NB4 (cell line): ENCODE measurements around the gene DNAJB1.

Source experiments
- POLR2A ChIP-seq: IDR thresholded peaks from 2 replicates; pipeline ENCODE4 v1.6.1; 2011; ENCODE audit warnings: mild to moderate bottlenecking; ENCODE audit not compliant: insufficient read length; ENCODE audit errors: extremely low read depth
- TF ChIP-seq, protein P1 (sequence below): IDR thresholded peaks from one replicate; pipeline ENCODE4 v1.5.1; 2012; ENCODE audit warnings: low read depth, low read length
- TF ChIP-seq, protein P2 (sequence below): IDR thresholded peaks from 2 replicates; pipeline ENCODE4 v1.6.1; 2011; ENCODE audit warnings: low read depth, low read length

DNA sequence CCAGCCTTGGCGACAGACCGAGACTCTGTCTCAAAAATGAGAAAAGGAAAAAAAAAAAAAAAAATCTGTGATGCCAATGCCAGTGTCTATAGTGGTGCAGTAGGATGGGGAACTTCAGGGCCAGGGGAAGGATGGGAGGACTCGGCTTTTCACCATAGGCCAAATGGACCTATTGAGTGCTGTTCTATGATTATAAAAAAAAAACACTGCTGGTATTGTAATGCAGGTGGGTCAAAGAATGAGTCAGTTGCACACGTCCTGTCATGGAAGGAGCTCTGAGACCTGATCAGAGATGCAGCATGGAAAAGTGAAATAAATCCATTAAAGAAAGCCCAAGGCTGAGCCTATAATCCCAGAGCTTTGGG is 7.0 kb downstream of the DNAJB1 start:
- TF ChIP-seq, protein P1, sequence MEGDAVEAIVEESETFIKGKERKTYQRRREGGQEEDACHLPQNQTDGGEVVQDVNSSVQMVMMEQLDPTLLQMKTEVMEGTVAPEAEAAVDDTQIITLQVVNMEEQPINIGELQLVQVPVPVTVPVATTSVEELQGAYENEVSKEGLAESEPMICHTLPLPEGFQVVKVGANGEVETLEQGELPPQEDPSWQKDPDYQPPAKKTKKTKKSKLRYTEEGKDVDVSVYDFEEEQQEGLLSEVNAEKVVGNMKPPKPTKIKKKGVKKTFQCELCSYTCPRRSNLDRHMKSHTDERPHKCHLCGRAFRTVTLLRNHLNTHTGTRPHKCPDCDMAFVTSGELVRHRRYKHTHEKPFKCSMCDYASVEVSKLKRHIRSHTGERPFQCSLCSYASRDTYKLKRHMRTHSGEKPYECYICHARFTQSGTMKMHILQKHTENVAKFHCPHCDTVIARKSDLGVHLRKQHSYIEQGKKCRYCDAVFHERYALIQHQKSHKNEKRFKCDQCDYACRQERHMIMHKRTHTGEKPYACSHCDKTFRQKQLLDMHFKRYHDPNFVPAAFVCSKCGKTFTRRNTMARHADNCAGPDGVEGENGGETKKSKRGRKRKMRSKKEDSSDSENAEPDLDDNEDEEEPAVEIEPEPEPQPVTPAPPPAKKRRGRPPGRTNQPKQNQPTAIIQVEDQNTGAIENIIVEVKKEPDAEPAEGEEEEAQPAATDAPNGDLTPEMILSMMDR = no peak
- TF ChIP-seq POLR2A = no peak
- TF ChIP-seq, protein P2, sequence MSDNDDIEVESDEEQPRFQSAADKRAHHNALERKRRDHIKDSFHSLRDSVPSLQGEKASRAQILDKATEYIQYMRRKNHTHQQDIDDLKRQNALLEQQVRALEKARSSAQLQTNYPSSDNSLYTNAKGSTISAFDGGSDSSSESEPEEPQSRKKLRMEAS = no peak
